Glomerular endothelial cell (primary cell): Measurements from ENCODE around the gene IQCB1. TPM values are rescaled to one million over a fixed set of nuclear protein-coding genes. Genes with fewer than 3 reads are reported as not detected.
"Not testable (repeated sequence)": the region's sequence is repeated elsewhere in the genome, so short reads cannot be mapped to it uniquely, and the experiment has no call there.

ENCODE experiments used
- DNase-seq: peaks from one replicate; pipeline ENCODE4 v3.0.0-alpha.2; 2011; ENCODE audit warnings: low read depth, low spot score; ENCODE audit errors: extremely low read depth
- total RNA-seq: library from RNA; depleted of rRNA; stranded (reverse); fragments of >200 nt; gene quantifications from 2 replicates; pipeline ENCODE4 v1.2.3, GENCODE V29; 2015

IQCB1 gene, protein sequence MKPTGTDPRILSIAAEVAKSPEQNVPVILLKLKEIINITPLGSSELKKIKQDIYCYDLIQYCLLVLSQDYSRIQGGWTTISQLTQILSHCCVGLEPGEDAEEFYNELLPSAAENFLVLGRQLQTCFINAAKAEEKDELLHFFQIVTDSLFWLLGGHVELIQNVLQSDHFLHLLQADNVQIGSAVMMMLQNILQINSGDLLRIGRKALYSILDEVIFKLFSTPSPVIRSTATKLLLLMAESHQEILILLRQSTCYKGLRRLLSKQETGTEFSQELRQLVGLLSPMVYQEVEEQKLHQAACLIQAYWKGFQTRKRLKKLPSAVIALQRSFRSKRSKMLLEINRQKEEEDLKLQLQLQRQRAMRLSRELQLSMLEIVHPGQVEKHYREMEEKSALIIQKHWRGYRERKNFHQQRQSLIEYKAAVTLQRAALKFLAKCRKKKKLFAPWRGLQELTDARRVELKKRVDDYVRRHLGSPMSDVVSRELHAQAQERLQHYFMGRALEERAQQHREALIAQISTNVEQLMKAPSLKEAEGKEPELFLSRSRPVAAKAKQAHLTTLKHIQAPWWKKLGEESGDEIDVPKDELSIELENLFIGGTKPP
- total RNA-seq: 12.1 and 16.6 TPM in 2 replicates

GRCh38 chr3:121834671-121835464 is at the start of gene IQCB1, which contains the start of gene EAF2:
IQCB1 (minus strand) TSS chr3:121835060; CDS start chr3:121828960, 6,100 bp downstream.
EAF2 (plus strand) TSS chr3:121835209; CDS start chr3:121835286, 77 bp downstream.
- DNase-seq: peak; percentile 75

DNA sequence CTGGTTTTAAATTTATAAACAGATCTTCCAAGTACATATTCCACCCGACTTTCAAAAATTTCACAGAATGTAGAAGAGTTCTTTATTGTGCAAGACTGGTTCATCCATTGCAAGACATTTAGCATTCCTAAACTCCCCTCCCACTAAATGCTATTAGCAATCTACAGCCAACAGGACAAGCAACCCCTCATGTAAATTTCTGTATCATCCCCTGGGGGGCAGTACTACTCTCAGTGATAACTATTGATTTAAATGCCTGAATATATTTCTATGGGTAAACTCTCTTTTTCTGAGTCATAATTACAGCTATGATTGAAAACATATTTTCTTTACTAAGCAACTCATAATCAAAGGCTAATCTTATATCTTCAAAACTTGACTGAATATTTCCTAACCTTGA is 48.6 kb upstream of the IQCB1 start:
- no peak for DNase-seq

GRCh38 chr3:121878411-121878810 is 43.6 kb upstream of the IQCB1 start:
- DNase-seq: no peak

DNA sequence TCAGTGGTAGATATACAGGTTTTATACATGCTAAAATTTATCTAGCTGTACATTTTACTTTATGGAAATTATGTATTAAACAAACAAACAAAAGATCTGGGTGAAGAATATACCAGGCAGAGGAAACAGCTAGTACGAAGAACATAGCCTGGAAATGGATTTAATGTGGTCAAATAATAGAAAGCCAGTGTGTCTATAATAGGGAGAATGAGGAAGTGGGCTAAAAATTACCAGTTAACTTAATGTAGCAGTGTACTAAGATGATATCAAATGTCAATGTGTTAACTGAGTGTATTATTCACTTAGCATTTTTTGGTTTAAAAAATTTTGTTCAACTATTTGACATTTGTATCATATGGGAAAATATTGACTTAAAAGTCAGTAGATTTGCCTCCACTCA is 36.6 kb upstream of the IQCB1 start:
- no peak for DNase-seq

DNA sequence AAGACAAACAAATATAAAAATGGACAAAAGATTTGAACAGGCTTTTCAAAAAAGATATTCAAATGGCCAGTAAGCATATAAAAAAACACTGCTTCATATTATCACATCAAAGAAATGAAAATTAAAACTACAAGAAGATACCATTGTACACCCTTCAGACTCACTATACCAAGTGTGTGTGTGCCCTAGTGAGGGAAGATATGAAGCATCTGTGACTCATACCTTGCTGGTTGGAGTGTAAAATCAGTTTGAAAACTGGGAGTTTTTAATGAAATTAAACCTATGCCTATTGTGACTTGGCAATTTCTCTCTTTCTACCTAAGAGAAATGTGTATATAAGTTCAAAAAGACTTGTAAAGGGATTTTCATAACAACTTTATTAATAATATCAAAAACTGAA is 35.9 kb upstream of the IQCB1 start:
- DNase-seq: no peak

GRCh38 chr3:121869736-121870135 is 34.9 kb upstream of the IQCB1 start:
- no peak for DNase-seq

DNA sequence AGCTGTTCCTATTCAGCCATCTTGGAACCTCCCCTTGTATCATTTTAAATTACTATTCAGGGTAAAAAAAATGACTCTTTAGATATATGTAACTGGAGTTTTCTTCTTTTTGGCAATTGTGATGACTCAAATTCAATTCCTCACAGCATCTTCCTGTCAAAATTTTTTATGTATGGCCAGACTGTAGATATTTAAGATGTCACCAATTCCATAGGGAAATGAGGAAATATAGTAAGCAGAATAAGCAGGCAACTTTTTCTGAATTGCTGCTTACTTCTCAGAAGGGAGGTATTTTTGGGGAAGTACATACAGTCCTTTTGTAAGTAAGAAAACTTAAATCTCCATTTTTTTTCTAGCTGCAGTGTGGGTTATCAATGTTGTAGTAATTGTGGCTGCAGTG is 28.9 kb upstream of the IQCB1 start:
- no peak for DNase-seq

GRCh38 chr3:121863247-121863646 is 28.4 kb upstream of the IQCB1 start:
- DNase-seq: not testable (repeated sequence)

DNA sequence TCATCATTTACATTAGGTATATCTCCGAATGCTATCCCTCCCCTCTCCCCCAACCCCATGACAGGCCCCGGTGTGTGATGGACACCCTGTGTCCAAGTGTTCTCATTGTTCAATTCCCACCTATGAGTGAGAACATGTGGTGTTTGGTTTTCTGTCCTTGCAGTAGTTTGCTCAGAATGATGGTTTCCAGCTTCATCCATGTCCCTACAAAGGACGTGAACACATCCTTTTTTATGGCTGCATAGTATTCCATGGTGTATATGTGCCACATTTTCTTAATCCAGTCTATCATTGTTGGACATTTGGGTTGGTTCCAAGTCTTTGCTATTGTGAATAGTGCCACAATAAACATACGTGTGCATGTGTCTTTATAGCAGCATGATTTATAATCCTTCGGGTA is 22.9 kb upstream of the IQCB1 start:
- DNase-seq: not testable (repeated sequence)

DNA sequence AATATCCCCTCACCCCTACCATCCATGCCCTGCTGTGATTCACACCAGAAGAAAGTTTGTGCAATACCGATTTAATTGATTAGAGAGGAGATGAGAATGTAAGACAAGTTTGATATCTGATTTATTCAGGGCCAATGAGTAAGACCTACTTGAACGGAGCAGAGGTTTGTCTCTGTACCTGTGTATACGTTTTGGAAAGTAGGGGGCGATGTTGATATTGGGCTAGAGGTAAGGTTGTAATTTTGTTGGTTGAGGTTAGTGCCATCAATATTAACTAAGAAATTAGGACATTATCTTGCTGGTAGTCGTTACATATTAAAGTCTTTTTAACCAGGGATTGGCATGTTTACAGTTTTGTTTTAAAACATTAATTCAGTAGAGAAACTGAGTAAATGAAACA is 20.7 kb upstream of the IQCB1 start:
- DNase-seq: no peak

DNA sequence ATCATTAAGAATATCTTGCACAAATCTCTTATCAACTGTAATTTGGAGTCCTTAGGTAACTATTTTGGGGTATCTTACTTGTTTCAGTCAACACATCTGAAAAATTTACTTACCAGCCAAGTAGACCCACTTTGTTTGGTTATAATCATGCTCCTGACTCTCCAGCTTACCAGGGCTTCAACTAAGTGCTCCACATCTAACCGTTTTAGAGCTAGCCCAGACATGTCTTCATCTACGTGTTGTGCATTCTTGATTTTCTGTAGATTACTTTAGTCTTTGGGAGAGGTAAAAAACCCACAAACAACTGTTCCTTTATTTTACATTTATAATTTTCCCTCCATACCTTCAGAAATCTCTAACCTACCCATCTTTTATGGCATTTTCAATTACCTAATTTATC is 17.4 kb upstream of the IQCB1 start:
- DNase-seq: no peak

- no peak for DNase-seq
Measured at GRCh38 chr3:121844892-121845291, 10.0 kb upstream of the IQCB1 start.

DNA sequence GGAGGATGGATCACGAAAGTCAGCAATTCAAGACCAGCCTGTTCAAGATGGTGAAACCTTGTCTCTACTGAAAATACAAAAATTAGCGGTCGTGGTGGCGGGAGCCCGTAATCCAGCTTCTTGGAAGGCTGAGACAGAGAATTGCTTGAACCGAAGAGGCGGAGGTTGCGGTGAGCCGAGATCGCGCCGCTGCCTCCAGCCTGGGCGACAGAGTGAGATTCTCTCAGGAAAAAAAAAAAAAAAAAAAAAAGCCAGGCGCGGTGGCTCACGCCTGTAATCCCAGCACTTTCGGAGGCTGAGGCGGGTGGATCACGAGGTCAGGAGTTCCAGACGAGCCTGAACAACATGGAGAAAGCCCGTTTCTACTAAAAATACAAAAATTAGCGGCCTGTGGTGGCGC is 5.1 kb upstream of the IQCB1 start:
- no peak for DNase-seq

GRCh38 chr3:121836481-121836880 is 1.6 kb upstream of the IQCB1 start:
- DNase-seq: no peak

GRCh38 chr3:121836064-121836463 is 1.2 kb upstream of the IQCB1 start:
- no peak for DNase-seq

DNA sequence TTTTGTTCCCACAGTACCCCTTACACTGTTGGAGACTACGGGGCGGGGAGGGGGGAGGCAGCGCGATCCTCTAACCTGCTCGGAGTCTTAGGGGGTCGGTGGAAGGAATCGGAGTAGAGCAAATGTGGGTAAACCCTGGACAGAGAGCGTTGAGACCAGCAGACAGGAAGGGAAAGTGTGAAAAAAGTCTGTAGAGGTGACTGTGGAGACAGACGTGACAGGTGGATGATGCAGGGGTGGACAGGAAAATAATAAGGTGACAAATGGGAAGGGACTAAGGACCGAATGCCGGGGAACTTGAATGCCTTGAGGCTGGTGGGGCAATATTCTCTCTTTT is 573 bp upstream of the IQCB1 start:
- no peak for DNase-seq

DNA sequence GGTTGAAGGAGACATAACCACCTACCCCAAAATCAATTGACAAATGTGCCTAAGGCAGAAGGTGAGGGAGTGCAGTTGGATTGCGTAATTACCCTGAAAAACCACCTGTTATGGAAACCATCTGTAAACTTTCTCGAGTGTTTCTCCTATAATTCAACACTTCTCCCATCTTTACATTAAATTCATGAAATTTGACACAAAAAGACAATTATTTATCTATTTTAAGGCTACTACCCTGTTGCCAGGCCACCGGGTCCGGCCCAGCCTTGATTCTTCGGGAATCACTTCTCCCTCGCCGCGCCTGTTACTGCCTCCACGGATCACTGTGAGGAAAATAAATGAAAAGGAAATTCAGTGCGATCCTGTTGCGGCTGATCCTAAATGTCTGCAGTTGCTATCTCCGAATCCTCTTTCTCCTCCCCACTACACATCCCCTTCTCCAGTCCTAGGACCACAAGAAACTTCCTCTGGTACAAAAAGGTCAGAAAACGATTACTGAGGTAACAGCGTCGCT is 646 bp downstream of the IQCB1 start:
- no peak for DNase-seq

DNA sequence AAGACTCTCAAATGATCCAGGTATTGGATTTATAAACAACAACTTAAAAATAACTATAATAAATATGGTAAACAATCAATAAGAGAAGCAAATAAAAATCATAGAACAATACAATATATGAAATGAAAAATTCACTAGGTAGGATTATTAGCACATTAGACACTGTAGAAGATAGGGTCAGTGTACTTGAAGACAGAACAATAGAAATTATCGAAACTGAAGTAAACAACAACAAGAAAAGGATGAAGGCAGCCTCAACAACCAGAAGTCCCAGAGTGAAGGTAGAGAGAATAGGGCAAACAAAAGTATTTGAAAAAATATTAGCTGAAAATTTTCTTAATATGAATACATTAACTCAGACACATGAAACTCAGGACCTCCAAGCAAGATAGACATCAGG is 11.9 kb downstream of the IQCB1 start:
- DNase-seq: no peak

DNA sequence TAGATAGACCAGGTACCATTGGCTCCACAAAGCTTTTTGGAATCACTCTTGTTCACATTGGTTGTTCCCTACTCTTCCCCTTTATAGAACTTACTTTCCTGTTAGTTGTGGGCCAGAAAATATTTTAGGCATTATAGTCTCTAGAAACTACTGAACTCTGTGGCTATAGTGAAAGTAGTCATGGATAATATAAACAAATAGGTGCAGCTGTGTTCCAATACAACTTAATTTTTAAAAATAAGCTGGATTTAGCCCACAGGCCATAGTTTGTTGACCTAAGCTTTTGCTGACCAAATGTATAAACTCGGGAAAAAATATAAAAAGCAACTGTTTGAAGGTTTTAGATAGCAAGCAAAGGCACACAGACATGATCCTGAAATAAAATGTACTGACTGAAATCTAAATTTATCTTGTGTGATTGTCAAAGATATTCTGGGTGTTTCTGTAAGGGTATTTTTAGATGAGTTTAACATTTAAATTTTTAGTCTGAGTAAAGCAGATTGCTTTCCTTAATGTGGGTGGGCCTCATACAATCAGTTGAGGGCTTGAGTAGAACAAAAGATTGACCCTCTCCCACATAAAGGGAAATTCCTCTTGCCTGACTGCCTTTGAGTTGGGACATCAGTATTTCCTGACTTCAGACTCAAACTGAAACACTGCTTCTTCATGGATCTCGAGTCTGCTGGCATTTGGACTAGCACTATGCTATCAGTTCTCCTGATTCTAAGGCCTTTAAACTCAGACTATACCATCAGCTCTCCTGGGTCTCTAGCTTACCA is 13.2 kb downstream of the IQCB1 start:
- no peak for DNase-seq

DNA sequence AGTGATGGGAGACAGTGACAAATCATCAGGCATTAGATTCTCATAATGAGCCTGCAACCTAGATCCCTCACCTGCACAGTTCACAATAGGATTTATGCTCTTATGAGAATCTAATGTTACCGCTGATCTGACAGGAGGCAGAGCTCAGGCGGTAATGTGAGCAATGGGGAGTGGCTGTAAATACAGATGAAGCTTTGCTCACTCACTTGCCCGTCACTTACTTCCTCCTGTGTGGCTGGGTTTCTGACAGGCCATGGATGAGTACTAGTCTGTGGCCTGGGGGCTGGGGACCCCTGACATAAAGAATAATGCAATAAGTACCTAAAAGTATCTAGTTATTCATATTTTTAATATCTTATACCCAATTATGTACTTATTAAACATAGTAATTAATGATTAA is 15.6 kb downstream of the IQCB1 start:
- no peak for DNase-seq

GRCh38 chr3:121818578-121818977 is 16.3 kb downstream of the IQCB1 start:
- no peak for DNase-seq
